COLO668 (cell line): ENCODE measurements around the gene CD36.
"Not testable (repeated sequence)": the region's sequence is repeated elsewhere in the genome, so short reads cannot be mapped to it uniquely, and the experiment has no call there.

Experiments
- DNase-seq: peaks from one replicate; lab custom pipeline; 2025; ENCODE audit not compliant: unreplicated experiment; lab: John Stamatoyannopoulos, UW

The CD36 gene

DNA sequence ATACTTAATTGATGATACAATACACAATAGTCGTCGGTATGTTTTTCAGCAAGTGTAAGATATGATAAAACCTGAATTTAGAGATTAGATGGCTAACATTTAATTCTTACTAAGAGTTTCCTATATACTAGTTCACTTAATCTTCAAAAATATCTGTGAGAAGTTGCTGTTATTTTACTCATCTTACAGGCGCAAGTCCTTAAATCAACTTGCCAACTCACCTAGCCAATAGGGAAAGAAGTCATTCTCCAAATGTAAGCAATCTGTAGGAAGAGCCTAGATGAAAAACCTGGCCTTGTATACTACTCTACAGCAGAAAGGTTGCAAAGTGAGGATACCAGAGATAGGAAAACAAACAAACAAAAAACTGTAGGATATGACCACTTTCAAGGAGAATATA is 10.6 kb downstream of the CD36 start:
- DNase-seq = no peak

DNA sequence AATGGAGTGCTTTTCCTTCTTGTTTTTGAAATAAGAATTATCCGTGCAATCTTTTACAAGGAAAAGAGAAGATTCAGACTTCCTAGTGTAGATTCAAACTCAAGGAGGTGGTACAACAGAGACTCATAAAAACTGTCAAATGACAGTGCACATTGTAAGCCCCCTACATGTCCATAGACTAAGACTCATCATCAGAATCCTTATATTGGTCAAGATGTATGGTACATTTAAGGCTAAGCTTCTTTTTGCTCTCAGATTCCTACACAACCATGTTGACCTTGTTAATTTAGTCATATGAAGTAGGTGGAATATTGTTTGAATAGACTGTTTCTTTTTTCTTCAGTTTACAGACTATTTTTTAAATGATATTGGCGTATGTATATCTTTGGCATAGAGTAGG is 11.6 kb downstream of the CD36 start:
- no peak for DNase-seq

DNA sequence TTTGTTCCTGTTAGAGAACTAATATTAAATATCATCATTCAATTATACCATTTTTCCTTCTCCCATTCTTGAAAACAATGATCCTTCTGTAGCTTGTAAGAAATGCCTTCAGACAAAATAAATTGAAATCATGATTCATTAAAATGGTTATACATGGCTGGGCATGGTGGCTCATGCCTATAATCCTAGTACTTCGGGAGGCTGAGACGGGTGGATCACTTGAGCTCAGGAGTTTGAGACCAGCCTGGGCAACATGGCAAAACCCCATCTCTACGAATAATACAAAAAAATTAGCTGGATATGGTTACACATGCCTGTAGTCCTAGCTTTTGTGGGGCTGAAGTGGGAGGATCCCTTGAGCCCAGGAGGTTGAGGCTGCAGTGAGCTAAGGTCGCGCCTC is 13.0 kb downstream of the CD36 start:
- no peak for DNase-seq

DNA sequence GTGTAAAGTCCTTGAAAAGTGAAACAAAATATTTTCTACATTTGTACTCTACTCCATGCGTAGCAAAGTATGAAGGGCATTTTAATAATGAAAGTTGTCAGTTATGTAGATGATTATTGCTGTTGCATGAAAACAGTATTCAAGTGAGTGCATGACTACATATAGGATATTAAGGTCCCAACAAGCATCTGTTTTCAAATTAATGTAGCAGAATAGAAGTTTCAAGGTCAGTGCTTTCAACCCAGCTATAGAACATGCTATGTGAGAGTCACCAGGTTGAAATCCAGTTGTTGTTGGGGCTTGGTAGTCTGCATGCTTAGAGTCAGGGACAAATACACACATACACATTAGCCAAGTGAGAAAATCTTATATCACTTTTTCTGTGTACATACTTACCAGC is 14.8 kb downstream of the CD36 start:
- DNase-seq = no peak

DNA sequence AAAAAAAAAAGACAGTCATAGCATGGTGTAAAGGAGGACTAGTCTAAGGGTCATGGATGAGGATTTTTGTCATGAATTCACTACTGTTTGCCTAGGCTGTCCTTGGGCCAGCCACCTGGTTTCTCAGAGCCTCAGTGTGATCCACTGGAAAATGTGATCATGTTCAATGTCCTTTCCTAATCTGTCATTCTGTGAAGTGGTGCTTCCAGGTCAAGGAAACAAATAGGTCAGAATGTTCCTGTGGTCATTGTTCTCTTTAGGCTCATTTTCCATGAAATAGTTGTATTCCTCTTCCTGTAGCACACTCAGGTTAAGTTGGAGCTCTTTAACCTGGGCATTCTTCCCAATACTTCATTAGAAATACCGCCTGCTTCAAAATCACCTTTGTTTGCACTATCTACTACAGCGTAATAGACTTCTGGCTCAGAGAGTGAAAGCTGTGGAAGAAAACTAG is 16.5 kb downstream of the CD36 start:
- no peak for DNase-seq

DNA sequence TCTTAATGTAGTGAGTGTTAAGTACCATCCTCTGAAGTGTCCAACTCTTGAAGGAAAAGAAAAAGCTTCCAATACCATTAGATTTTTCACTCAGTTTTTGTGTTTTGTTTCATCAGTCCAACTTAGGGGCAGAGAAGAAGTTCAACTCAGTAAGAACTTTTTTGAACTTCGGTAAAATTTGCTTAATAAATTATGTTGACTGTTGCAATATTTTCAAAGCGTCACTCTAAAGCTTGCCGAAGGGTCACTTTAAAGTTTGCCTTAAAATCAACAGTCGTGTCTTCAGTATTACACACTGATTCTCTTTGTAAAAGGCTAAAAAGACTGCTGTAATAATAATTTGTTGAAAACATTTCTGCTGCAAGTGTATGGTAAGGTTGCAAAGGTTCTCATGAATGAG is 17.6 kb downstream of the CD36 start:
- DNase-seq = no peak

DNA sequence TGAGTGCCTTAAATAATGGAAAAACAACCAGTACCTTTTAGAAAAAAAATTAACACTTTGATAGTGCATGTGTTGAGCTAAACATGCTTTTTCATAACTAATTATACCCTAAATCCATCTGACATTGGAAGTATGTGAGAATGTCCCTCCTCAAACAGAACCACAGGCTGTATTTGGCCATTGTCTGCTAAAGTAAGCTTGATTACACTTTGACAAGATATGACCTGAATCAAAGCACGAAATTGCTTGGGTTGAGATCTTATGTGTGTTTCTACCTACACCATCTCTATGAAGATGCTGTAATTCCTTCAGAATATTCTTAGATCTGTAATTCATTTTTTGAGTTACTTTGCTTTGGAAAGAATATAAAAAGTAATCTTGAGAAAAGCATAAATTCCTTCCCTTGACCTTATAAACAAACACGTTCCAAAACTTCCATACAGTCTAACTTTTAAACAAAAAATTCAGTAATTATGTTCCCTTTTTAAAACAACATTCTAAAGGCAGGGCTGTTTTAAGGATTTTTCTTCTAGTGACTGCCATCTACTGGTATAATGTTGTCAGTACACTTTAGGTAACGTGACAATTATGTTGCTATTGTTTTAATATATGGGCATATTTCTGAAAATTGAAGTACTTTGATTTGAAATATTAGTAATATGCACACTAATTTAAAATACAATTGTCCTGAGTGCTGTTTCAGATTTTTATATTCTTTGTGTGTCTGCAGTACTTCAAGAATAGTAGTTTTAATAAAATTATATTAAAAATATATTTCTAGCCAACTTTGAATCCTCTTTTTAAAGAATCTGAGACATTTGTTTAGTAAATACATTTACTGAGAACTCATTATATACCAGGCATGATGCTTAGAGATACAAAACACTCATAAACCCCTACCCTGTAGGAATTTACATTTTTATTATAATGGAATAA is 20.9 kb downstream of the CD36 start:
- no peak for DNase-seq

DNA sequence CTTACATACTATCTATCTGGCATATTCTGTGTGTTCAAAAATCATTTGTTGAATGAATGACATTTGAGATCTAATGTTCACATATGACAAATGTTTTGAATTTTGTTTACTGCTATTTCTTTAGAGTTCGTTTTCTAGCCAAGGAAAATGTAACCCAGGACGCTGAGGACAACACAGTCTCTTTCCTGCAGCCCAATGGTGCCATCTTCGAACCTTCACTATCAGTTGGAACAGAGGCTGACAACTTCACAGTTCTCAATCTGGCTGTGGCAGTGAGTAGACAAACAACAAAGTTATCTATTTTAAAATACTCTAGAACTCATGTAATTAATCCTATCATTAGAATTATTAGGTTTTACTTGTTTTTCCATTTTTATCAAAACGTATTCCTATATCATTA is 22.5 kb downstream of the CD36 start:
- no peak for DNase-seq

DNA sequence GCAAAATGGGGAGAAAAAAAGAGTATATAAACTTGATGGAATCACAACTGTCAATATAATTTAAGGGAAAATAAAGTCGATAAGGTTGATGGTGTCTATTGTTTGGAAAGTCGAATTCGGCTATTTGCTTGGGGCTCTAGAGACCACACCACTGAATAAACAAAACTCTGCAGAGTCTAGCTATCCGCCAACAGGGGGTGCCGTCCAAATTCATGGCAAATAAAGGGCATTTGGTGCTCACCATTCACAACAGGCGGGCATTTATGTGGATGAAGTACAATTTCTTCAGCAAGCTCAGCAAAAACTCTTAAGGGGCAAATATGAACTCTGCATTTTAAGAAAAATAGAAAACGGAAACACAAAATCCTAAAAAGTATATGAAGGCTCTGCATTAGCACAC is 23.3 kb downstream of the CD36 start:
- no peak for DNase-seq

DNA sequence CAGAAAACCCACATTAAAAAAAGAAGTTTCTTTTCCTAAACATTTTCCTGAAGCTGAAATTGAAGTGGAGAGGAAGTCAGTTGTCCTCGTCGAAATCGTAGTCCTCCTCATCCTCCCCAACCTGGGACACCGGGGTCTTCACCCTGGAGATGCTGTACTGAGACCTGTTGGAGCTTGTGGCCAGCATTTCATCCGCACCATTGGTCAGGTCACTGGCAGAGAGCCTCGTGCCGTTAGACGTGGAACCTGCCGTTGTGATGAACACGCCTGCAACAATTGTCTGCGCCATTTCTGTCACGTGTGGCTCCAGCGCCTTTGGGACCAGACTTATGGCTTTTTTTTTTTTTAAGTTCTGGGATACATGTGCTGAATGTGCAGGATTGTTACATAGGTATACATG is 23.8 kb downstream of the CD36 start:
- no peak for DNase-seq

DNA sequence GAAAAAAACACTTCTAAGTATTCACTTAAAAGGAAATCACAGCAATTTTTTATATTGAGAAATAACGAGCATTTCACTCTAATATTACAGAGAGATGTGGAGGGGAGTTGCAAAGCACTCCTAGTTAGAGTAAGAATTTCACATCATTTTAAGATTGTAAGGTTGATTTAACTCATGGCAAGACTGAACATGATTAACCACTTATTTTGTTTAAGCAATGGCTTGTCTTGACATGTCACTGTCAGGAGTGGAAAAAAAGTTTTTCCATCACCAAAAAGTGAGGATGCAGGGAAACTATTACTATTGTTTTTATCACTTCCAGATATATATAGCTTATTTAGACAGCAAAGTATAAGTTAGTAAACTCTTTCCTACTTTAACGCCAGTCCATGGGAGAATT is 27.1 kb downstream of the CD36 start:
- DNase-seq = no peak

DNA sequence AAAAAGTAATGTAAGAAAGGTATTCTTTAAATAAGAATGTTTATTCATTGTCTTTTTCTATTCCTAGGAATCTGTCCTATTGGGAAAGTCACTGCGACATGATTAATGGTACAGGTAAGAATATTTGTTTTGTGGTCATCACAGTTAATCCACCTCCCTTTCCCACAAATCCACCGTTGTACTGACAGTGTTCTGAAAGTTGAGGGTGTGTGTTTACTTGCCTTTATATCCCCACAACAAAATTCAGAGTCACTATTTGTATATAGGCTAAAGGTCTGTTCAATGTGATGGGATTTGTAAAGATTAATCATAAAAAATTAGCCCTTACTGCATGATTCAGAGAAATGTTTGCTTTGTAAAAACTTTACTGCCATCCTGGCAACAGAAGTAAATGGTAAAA is 27.9 kb downstream of the CD36 start:
- DNase-seq = no peak

DNA sequence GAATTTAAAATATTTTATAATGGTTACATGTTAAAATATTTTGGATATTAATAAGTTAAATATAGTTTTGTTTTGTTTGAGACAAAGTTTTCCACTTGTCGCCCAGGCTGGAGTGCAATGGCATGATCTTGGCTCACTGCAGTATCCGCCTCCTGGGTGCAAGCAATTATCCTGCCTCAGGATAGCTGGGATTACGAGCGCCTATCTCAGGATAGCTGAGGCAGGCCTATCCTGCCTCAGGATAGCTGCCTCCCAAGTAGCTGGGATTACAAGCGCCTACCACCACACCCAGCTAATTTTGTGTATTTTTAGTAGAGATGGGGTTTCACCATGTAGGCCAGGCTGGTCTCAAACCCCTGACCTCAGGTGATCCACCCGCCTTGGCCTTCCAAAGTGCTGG is 30.9 kb downstream of the CD36 start:
- not testable (repeated sequence) for DNase-seq

DNA sequence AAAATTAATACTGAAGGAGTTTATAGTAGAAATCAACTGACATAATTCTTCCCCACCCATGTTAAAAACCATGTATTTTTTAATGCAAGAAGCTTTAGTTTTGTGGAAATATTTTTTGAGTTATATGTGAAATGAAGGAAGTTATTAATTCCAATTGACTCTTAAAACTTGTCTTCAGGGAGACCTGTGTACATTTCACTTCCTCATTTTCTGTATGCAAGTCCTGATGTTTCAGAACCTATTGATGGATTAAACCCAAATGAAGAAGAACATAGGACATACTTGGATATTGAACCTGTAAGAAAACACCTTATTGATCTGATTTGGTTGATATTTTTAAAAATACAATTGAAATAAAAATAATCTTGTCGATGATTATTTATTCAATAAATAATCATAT is 33.3 kb downstream of the CD36 start:
- no peak for DNase-seq

DNA sequence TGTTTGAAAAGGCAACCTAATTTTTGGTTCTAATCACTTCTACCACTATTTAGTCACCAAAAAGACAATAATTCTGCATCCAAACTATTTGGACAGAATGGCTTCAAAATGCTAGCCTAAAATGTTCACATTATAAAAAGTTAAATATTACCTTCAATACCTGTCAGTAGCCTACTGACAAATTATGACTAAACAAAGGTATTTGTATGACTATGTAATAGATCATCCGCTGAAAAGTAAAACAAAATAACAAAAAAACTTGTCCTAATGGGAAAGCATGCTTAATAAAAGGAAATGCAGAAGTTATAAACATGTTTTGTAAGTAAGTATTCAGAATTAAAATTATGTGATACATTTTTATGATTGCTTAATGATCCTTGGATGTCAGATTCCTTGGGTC is 36.6 kb downstream of the CD36 start:
- DNase-seq = no peak

DNA sequence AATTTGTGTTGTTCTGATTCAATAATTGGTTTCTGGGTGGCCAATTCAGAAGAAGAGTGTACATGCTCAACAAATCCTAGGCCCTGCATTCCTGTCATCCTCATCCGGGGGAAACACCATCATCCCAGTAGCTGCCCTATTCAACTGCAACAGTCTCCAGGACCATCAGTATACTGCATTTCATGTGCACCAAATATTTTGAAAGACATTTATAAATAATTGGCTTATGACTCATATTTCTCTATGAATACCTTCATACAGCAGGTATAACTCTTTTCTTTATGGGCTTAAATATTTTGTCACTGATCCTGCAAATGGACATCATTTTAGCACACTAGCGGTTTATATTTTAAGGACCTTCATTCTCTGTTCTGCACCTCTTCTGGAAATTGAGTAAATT is 38.0 kb downstream of the CD36 start:
- DNase-seq = no peak

DNA sequence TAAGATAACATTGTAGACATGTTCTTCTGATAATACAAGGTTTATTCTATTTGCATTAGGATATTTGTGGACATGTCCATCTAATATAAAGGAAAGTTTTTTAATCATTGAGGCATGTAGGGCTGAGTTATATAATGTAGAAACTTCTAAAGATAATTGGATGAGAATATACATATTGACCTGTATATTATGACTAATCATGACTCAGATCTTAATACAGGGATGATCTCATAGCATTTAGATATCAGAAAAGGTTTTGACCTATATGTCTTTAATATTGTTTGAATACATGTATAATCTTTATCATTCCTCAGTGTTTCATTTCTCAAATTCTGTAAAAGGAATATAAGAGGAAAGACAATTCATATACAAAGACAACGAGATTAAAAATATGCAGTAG is 39.2 kb downstream of the CD36 start:
- DNase-seq = no peak

DNA sequence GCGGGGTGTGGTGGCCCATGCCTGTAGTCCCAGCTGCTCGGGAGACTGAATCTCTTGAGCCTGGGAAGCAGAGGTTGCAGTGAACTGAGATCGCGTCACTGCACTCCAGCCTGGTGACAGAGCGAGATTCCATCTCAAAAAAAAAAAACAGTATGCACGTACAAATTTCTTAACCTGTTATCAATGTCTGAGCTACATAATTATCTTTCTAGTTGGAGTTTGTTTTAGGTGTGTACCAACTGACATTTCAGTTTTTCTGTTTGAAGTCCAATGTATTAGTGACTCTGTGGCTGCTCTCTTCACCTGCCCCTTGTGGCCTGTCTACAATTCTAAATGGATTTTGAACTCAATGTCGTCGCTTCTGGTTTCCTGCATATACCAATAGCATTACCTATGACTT is 40.3 kb downstream of the CD36 start:
- no peak for DNase-seq

DNA sequence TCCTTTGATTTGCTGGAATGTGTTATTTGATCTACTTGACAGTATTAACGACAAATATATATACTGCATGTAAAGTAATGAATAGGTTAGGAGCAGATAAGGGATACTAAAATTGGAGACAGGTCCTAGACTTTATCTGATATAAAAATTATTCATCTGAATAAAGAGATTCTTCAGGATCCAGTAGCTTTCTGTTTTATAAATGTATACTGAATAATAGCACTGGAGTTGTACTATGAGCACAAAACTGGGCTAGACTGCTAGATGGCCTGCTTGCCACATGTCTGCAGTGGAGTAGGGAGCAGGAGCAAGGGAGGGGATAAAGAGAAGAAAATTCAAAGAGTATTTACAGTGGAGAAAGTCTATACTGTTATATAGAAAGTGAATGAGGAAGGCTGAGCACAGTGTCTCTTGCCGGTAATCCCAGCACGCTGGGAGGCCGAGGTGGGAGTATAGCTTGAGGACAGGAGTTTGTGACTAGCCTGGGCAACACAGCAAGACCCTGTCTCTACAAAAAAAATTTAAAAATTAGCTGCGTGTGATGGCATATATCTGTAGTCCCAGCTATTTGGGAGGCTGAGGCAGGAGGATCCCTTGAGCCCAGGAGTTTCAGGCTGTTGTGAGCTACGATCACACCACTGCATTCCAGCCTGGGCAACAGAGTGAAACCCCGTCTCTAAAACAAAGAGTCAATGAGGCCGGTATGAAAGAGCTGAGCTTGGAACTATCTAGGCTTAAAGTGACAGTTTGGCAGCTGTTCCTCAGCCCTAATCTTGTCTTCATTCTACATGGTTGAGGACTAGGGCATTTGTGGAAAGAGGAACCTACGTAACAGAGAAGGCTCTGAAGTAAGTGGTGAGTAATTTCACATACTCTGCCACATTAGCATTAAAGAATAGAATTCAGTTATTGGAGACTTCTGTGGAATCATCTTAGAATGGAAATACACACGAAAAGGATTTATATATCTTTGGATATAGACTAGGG is 41.8 kb downstream of the CD36 start:
- DNase-seq = no peak

DNA sequence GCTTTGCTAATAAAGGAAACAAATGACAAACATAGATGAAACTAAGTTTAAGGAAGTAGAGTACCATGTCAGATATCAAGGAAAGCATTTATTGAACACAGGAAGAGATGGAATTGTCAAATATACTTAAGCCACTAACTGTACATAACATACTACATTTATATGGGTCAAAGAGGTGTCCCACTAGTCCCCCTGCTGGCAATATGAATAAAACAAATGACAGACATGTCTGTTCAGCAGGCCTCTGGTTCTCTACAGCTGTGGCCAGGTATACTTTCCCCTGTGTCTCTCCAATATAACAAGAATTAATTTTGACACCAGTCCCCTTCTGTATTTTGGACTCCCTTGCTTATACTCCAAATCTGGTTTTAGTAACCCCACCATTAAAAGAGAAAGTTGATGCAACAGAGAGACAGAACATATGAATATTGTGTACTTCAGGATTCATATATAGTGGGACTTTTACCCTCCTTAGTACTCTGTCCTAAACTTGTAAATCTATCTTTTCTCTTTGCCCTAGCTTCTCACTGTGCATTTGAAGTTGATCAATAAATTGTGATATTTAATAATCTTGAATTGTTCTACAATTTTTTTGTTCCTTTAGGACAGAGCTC is 42.9 kb downstream of the CD36 start:
- DNase-seq = no peak

DNA sequence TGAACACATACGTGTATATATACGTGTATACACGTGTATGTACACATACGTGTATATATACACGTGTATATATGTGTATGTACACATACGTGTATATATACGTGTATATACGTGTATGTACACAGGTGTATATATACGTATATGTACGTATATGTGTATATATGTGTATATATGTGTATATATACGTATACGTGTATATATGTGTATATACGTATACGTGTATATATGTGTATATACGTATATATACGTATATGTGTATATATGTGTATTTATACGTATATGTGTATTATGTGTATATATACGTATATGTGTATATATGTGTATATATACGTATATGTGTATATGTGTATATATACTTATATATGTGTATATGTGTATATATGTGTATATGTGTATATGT is 44.3 kb downstream of the CD36 start:
- DNase-seq = no peak
